Left renal cortex interstitium (tissue), 4 donors: ENCODE measurements around the gene MOCS3. TPM values are rescaled to one million over a fixed set of nuclear protein-coding genes. Genes with fewer than 3 reads are reported as not detected.
"Not testable (repeated sequence)": the region's sequence is repeated elsewhere in the genome, so short reads cannot be mapped to it uniquely, and the experiment has no call there.

Experiments
- DNase-seq, 4 donors: peaks; one replicate each; pipeline ENCODE4 v3.0.0-alpha.2; 2013; ENCODE audit warnings: low read depth in 4 of 4, low spot score in 2 of 4, missing footprints in 1 of 4
- polyA plus RNA-seq, 4 donors: library from polyadenylated mRNA; unstranded; fragments of 120-200 nt; gene quantifications; one replicate each; pipeline ENCODE4 v1.2.1, GENCODE V29; 2013; ENCODE audit not compliant: insufficient read length in 4 of 4

MOCS3 gene
- polyA plus RNA-seq, 4 donors, result 4.5 to 5.6 (median 5.0) TPM

DNA sequence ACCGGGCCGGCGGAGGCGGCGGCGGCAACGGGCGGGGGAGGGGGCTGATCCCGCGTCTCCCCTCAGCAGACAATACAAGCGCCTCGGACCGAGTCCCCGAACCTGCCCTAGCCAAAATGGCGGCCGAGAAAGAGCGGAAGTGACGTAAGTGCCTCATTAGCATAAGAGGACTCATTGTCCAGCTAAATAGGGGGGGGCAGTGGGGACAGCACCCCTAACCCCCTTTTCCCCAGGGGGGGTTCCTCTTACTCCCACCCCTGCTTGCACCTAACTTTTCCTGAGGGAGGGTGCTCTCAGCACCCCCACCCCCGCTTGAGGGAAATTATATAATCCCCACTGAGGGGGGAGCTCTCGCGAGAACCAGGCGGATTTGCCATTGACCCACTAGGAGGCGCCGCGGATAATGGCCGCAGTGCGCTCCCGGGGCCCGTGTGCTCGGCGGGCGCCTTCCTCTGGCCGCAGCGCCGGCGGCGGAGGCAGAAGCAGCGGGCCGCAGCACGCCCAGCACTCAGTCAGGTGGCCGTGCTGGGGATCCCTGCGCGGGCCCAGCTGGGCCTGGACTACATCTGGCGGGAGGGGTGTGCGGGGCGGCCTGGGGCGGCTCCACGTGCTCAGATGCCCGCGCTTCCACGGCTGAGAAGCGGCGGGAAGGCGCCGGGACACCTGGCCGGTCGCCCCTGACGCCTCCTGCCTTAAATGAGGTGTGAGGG is 27.2 kb upstream of the MOCS3 start, which contains the start of gene ADNP:
TSS of gene ADNP (minus strand) at position 132 of the 710 bp plus-strand sequence. CDS start 27,441 bp downstream, outside the sequence.
- DNase-seq, result peak; percentile 92 to 96 (median 93)

GRCh38 chr20:50932016-50932485 is 26.6 kb upstream of the MOCS3 start:
- no peak for DNase-seq

DNA sequence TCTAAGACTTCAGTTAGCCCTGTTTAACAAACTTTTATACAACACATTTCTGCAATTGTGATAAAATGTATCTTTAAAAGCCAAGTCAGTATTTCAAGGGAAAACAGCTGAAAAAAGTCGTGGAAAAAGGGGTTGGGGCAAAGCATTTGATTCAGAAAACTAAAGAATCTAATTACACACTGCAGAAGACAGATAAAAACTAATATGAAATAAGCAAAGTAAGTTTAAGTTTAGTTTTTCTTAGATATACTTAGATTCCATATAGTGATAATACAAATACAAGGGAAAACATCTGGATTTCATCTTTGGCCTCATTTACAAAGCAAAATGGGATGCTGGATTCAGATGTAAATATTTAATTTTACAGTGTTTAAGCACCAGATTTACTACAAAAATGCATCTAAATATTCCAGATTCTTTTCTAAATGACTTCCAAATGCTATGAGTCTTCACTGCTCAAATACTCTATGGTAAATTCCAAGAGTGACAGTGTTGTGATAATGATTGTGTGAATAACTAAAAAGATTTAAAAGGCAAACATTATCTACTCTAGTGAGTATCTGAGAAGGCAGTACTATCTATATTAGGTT is 25.8 kb upstream of the MOCS3 start:
- no peak for DNase-seq

- no peak for DNase-seq
These were observed 25.0 kb upstream of the MOCS3 start for GRCh38 chr20:50933589-50933988.

DNA sequence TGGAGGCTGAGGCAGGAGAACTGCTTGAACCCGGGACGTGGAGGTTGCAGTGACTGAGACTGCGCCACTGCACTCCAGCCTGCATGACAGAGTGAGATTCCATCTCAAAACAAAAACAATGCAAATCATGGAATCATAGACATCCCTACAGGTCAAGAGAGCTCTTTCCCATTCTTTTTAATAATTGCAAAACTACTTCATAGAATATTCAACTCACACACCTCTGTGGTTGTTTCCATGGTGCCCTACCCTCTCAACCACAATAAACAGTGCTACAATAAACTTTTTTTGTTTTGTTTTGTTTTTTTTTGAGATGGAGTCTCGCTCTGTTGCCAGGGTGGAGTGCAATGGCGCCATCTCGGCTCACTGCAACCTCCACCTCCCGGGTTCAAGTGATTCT is 15.5 kb upstream of the MOCS3 start:
- DNase-seq, result no peak

GRCh38 chr20:50948132-50948785 is 10.4 kb upstream of the MOCS3 start:
- DNase-seq, result no peak

GRCh38 chr20:50953196-50953595 is 5.4 kb upstream of the MOCS3 start:
- DNase-seq, result no peak

DNA sequence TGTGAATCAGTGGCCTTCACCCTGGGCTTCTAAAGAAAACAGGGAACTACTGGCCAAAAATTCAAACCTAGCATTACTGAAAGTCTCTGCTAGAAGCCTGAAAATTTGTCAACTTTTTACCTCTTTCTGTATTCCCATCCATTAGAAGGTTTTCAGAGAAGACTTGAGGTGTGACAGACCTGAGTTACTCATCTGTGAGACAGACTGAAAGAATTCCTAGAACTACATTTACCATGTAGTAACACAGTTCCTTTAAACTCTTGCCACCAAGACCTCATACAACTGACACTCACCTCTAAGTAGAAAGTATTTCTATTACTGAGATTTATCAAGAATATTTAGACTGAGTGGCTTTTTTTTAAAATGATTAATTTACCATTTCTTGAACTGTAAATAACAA is 4.8 kb upstream of the MOCS3 start:
- no peak for DNase-seq

DNA sequence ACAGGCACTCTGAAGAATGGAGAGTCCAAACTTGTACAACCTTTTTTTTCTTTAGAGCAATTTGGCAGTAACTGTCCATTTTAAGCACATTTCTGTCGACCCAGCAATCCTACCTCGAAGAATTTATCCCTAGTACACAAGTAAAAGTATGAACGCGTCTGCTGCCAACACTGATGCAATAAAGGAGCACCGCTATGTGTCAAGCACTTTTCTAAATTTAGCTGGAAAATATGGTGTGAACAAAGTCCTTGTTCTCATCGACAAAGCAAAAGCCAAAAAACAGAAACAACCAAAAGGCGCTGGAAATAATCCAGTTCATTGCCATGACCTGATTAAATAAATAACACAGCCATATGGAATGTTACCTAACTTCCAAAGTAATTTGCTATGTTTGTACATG is 1.3 kb upstream of the MOCS3 start:
- no peak for DNase-seq

GRCh38 chr20:50957798-50958614 is 612 bp upstream of the MOCS3 start, which contains the start of gene DPM1:
Gene DPM1, minus strand, starts transcription at chr20:50958532. Its CDS starts 9 bp downstream, at chr20:50958523.
- DNase-seq, result peak in 1 of 4 donors; percentile 89

DNA sequence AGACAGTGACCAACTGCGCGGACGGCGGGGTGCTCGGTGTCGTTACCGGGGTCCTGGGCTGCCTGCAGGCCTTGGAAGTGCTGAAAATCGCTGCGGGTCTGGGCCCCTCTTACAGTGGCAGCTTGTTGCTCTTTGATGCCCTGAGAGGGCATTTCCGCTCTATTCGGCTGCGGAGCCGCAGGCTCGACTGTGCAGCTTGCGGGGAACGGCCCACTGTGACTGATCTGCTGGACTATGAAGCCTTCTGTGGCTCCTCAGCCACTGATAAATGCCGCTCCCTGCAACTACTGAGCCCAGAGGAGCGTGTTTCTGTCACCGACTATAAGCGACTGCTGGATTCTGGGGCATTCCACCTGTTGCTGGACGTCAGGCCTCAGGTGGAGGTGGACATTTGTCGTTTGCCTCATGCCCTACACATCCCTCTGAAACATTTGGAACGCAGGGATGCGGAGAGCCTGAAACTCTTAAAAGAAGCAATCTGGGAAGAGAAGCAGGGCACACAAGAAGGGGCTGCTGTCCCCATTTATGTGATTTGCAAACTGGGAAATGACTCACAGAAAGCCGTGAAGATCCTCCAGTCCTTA is 1.0 kb downstream of the MOCS3 start:
- no peak for DNase-seq

DNA sequence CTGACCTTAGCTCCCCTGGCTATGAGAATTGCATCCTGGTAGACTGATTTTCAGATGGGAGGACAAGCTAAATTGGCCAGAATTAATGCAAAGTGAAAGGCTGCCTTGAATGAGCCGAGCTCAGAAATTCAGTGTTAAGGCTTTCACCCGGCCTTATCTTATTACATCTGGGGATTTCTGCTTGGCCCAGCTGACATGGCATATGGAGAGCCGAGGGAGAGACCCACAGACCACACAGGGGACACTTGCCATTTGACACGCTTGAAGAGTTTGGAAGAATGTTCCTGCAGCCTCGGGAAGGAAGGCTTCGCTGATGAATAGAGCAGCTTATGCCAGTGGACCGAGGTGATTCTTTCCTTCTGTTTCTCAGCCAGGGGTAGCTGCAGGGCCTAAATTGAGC is 9.0 kb downstream of the MOCS3 start:
- peak in 2 of 4 donors; percentile 38 to 55 for DNase-seq

DNA sequence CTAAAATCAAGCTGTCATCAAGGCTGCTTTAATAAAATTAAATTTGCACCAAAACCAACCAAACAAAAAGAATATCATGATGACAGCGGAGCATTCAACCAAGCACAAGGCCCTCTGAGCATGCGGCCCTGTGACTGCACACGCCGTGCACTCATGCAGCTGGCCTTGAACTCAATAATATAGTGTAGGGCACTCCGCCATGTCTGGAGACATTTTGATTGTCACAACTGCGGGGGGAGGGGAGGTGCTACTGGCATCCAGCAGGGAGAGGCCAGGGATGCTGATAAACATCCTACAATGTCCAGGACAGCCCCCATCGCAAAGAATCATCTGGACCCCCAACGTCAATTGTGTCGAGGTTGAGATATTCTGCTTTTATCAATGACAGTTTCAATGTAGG is 9.7 kb downstream of the MOCS3 start:
- no peak for DNase-seq

- DNase-seq, result no peak
These were observed 10.8 kb downstream of the MOCS3 start for GRCh38 chr20:50969435-50969834.

GRCh38 chr20:50969912-50970311 is 11.3 kb downstream of the MOCS3 start:
- no peak for DNase-seq

DNA sequence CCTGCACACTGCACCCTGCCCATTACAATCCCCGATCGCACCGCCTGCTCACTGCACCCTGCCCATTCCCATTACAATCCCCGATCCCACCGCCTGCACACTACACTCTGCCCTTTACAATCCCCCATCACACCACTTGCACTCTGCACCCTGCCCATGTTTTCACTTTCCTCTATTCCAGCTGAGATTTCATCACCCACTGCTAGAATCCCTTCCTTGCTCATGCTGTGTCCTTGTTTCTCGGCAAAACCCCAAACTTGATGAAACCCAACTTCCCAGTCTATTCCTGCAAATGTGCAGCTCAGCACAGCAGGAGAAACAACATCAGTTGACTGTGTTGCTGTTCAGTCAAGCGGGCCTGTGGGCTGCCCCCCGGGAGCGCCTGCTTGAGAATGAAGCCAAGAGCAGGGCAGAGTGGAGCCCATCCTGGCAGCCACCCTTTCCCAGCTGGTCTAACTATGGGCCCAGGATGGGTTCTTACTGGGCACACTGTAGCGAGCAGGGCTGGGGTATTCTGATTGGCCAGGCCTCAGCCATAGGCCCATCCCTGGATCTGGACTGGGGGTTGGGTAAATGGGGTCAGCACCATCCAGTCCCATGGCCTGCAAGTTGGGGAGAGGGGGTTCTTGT is 17.2 kb downstream of the MOCS3 start:
- DNase-seq, result no peak

- DNase-seq, result no peak
These were observed 18.7 kb downstream of the MOCS3 start for GRCh38 chr20:50977066-50978021.

- not testable (repeated sequence) for DNase-seq
These were observed 19.9 kb downstream of the MOCS3 start for GRCh38 chr20:50978533-50978932.
